Measurements from ENCODE around the gene GNAI2.
"Not testable (repeated sequence)": the region's sequence is repeated elsewhere in the genome, so short reads cannot be mapped to it uniquely, and the experiment has no call there.

Gene GNAI2

DNA sequence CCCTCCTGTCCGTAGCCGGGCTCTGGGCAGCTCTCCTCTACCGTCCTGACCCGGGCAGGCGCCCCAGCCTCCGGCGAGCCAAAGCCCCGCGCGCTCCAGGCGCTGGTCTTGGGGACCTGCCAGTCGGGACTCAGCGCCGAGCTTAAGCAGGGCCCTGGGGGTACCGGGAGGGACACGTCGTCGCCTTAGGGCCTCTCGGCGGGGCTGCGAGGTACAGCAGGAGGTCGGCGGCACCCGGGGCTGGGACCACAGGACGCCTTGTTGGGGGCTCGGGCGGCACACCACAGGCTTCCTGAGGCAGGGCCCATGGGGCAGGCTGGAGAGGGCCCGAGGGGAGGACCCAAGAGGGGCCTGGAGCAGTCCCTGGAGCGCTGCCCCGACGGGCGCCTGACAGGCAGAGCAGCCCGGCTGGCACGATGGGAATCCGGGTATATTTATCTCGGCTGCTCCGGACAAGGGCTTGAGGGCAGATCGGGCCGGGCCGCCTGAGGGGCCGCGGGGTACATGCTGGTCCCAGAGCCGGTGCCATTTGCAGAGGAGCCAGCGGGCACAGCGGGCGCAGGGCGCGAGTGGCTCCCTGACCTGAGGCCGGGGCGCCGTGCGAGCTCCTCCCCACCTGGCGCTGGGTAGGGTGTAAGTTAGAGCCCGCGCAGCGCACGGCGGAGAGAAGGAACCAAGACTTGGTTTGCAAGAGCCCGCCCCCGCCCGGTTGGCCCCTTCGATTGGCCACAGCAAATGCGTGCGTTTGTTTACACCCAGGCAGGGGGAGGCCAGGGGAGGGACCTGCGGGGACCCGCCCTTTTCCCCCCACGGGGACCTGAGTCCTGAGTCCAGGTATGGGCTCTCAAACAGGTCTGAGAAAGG is 30.4 kb upstream of the GNAI2 start:
- DNase-seq = peak; percentile 21

DNA sequence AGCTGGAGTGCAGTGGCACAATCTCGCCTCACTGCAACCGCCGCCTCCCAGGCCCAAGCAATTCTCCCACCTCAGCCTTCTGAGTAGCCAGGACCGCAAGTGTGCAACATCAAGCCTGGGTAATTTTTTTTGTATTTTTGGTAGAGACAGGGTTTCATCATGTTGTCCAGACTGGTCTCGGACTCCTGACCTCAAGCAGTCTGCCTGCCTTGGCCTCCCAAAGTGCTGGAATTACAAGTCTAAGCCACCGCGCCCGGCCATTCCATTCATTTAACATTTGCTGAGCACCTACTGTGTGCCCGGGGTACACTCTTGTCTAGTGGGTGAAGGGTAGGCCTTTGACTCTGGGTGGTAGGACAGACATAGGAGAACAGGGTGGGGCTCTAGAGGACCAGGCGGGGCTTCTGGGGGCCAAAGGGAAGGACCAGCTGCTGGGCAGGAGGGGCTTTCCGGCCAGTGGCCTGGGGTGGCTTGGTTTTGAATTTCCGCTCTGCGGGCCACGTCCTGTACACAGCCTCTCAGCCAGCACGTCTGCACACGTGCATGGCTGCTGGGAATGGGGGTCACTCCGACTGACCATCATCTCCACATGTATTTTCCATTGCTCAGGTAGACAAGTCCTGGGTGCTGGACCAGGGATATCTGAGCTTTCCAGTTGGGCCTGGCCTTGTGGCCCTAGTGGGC is 28.5 kb upstream of the GNAI2 start:
- DNase-seq = no peak

DNA sequence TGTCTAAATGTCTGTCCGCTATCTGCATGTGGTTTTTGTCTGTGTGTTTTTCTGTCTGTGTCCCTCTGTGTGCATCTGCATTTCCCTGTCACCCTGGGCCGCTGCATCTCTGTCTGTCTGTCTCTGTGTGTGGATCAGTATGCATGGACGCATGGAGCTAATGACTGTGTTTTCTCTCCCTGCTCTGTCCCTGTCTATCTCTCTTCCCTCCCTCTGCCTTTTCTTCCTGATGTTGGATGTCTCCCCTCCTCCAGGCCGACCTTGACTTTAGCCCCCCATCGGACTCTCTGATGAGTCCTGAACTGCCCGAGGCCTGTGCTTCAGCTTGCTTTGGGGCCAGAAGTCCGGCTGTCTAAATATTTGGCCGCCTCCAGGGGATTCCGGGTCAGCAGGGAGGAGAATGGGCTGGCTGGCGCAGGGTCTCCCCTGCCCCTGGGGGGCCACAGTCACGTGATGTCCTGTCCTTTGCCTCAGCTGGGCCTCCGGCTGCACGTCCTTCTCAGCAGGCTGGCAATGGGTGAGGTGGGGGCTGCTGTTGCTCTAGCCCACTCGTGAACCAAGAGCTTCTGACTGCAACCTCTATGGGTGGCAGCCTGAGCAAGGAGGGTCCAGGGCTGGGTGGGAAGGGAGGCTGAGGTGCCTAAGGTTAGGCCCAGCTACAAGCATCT is 27.2 kb upstream of the GNAI2 start:
- no peak for DNase-seq

DNA sequence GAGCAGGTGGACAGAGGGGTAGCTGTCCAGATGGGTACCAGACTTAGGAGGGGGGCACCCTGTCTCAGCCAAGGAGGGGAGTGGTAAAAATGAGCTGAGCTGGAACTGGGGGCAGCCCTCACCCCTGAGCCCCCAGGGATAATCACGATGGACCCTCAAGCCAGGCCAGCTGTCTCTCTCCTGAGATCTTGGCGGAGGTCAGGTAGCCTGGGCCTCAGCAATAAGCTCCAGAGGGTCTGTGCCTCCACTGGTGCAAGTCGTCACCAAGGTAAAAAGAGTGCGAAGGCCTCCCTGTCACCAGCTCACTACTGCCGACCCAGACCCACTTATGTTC is 25.9 kb upstream of the GNAI2 start:
- DNase-seq = no peak

DNA sequence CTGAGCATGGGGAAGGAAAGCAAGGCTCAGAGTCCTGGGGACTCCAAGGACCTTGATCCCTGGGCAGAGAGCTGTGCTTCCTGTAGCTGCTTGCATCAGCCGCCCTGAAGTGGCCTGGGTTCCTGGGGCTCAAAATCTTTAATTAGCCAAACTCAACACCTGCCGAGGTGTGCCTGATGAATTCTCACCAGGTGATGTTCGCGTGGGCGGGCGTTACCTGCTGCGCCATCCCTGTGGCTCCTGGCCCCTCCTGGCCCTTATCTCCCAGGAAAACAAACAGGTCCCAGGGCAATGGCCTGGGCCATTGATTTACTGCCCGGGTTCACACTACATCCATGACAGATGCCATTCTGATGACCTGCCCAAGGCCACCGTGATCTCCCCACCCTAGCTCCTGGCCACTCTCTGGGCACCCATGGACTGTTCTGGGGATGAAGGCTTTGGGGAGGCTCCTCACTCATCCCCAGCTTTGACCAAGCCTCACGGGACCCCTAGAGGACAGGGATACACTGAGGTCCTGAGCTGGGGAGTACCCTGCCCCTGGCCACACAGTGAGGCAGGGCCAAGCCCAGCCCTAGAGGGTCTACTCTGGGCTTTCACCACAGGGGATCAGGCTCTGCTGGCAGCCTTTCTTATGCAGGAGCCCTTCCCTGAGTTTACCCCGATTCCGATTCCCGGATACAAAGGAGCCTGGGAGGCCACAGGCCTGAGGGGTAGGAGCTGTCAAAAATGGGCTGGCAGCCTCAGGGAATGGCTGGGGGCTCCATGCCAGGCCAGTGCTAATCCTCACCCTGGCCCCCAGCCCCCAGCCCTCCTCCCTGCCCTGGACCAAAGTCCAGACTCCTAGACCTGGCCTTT is 25.3 kb upstream of the GNAI2 start:
- no peak for DNase-seq

DNA sequence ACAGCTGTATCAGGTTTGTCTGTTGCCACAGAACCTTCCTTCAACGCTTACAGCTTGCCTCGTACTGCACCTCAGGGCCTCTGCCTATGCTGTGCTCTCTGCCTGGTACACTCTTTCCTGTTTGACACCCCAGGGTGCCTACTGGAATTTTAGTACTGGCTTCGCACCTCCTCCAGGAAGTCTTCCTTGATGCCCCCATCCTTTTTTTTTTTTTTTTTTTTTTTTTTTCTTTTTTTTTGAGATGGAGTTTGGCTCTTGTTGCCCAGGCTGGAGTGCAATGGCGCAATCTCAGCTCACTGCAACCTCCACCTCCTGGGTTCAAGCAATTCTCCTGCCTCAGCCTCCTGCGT is 24.7 kb upstream of the GNAI2 start:
- DNase-seq = not testable (repeated sequence)

DNA sequence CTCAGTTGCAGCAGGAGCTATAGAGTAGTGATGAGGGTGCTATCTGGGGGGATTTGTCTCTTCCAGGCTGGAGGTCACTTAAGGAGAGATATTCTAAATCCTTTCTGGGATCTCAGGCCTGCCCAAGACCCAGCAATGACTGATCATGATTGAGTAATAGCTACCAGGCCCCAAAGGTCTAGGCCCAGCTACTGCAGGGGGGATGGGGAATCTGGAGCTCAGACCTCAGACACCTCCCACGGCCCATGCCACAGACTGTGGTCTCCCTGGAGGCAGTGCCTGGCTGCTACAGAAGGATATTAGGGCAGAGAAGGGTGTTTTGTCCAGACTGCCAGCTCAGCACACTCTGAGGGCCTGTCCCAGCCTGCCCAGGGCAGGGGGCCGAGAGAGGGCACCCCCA is 24.1 kb upstream of the GNAI2 start:
- no peak for DNase-seq

DNA sequence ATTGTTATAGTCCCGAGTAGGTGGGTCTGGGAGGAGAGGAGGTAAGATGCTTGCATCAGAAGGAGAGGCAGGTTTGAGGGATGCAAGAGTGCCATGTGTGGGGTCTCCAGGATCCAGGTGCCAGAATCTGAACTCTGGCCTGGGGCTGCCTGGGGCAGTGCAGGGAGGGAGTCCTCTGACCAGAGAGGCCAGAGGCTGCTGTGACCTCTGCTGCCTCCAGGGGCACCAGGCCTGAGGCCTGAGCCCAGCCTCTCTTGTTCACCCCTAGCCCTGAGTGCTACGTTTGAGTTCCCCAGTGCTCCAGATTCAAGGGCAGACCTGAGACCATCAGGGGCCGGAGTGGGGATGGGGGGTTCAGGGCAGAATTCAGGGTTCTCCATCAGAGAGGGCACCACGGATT is 23.5 kb upstream of the GNAI2 start:
- DNase-seq = no peak

DNA sequence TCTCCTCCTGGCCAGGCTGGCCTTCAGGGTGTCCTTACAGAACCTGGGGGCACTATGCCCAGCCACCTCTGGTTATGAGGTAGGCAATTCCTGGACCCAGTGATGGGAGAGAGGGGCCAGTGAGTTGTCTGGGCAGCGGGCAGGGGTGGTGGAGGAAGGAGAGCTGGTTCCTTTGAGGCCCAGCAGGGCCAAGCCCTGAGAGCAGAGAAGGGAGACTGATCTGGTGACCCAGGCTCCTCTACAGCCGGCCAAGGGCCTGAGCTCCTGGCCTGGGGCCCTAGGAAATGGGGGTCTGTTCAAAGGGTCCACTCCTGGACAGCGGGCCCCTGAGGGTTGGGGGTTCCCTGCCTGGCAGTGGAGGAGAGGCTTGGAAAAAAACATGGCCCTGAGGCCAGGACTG is 23.0 kb upstream of the GNAI2 start:
- DNase-seq = no peak

DNA sequence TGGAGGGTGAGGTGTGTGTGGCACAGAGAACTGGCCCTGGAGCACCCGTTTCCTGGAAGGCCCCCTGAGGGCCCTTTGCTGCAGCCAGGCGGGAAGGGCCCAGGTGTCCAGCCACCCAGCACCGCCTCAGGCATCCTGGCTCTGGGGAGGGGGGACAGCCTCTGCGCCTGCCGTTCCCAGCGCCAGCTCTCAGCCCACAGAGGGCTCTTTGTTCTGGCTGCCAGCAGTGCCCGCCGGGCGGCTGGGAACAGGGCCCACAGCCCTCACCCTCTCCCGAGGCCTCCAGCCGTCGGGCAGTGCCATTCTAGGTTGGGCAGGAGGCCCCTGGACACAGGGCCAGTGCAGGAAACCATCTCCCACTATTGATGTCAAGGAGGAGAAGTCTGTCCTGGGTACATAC is 22.6 kb upstream of the GNAI2 start:
- no peak for DNase-seq

DNA sequence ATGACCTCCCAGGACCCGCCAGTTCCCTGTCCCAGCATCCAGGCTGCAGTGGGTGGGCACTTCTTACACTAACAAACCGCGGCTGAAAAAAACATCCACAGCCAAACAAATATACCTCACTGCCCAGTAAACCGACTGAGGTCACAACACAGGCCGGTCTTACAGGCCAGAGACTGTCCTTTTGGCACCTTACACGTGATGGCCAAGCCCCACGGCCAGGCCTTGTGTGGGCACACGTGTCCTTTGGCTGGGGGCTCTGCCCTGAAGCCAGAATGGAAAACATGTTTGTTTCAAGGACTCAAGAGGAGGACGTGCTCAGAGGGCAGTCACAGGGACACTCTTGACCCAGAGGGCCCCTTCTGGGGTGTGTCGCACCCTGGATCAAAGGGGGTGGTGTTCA is 21.2 kb upstream of the GNAI2 start:
- no peak for DNase-seq

DNA sequence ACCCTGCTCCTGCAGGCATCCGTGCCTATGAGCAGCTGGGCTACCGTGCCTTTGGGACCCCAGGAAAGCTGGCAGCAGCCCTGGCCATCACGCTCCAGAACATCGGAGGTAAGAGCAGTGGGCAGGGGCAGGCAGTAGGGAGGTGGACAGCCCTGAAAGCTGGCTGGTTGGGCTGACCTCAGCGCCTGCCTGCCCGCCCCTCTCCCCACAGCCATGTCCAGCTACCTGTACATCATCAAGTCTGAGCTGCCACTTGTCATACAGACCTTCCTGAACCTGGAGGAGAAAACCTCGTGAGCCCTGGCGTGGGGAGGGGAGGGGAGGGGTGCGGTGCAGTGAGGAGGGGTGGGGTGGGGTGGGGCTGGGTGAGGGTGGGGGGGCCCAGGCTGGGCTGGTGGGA is 20.5 kb upstream of the GNAI2 start:
- DNase-seq = no peak

DNA sequence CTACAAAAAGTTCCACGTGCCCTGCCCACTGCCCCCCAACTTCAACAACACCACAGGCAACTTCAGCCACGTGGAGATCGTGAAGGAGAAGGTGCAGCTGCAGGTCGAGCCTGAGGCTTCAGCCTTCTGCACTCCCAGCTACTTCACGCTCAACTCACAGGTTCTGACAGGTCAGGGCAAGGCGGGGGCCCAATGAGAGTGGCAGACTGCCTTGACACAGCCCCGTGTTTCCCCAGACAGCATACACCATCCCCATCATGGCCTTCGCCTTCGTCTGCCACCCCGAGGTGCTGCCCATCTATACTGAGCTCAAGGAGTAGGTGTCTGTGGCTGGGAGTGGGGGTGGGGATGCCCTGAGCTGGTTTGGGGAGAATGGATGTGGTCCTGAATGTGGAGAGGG is 18.3 kb upstream of the GNAI2 start:
- no peak for DNase-seq

DNA sequence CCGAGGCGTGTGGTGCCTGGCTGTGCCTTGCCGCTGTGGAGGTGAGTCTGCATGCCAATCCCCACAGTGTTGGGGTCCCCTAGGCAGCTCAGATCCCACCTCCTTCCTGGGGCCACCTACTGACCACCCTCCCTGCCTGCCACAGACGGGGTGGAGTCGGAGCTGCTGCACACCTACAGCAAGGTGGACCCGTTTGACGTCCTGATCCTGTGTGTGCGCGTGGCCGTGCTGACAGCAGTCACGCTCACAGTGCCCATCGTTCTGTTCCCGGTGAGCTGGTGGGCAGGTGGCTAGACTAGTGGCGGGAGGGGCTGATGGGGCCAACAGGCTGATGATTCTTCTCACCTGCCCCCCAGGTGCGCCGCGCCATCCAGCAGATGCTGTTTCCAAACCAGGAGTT is 17.6 kb upstream of the GNAI2 start:
- DNase-seq = no peak

DNA sequence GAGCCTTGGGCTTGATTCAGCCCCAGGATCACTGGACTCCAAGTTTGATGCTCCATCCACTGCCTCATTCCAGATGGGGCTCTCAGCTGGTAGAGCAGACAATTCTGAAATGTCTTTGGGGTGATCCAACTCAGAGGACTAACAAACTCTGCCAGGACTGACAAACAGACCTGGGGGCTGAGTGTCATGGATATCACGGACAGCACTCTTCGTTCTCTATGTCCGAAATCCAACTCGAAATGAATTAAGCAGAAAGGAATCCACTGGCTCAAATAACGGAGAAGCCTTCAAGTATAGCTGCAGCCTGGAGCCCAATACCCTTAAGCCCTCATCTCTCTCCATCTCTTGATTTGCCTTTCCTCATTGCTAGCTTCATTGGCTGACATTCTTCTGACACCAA is 16.7 kb upstream of the GNAI2 start:
- DNase-seq = no peak

DNA sequence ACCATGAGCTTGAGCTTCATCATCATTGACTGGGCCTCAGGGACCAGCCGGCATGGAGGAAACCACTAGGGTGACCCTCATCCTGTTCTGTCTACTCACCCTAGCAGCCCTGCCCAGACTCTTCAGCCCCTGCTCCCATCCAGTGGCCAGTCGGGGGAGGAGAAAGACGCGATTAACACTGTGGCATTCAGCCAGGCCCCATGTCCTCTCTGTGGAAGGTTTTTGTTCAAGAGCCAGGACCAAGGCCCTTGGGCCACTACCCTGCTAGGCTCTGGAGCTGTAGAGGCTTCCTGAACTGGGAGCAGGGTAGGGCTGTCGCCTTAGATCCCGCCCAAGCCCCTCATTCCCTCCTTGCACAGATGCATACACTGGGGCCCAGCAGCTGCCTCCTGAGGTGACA is 15.9 kb upstream of the GNAI2 start:
- no peak for DNase-seq

DNA sequence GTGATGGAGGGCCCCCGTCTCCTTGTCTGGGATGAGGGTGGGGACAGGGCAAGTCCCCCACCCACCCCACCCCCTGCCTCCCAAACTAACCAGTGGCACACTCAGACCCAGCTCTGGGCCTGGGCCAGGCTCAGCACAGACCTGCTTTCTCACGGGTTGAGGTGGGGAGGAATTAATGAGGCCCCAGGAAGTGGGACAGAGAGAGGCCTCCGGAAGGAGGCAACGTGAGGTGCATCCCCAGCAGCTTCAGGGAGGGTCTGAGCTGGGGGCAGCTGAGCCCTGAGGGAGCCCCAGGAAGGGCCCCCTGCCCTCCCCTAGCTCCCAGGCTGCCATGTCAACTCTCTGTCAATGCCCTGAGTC is 15.0 kb upstream of the GNAI2 start:
- DNase-seq = no peak

DNA sequence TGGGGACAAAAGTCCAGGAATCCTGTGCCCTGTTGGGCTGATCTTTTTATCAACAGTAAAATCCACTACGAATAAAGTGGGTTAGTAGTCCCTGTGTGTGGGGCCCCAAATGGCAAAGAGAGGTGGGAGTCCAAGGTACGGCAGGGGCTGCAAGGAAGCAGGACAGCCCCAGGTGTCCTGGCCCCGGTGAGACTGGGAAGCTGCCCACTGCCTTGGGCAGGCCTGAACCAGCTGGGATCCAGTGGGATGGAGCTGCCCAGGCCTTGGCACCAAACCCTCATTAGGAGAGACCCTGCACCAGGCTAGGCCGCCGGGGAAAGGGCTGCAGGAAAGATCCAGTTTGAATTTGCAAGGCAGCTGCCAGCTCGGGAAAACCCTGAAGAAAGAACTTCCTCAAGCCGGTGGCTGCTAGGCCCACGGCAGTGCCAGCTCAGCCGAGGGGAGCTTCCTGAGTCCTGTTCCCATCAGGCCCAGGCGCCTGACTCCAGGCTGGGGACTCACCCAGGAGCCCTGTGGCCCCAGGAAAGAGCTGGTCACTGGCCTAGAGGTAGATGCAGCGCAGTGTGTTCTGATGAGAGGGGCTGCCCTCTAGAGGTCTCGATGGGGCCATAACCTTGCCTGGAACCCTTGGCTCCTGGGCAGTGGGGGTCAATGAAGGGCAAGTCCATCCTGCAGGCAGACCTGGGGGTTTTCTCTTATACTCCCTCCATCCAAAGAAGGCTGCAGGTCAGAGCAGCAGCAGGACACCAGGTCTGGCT is 14.4 kb upstream of the GNAI2 start:
- DNase-seq = no peak

DNA sequence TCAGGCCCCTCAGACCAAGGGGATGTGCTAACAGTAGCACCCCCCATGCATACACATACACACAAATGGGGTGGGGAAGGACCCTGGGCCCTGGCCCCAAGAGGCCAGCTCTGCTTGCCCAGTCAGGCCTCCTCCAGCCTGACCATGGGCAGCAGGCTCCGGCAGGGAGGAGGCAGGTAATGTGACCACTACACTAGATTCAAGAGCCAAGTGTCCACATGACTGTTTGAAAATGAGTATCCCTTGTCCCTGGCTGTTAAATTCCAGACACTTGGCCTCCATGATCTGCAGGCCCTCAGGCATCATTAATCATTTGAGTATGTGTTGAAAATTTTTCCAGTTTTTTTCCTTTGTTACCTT is 13.9 kb upstream of the GNAI2 start:
- DNase-seq = no peak

DNA sequence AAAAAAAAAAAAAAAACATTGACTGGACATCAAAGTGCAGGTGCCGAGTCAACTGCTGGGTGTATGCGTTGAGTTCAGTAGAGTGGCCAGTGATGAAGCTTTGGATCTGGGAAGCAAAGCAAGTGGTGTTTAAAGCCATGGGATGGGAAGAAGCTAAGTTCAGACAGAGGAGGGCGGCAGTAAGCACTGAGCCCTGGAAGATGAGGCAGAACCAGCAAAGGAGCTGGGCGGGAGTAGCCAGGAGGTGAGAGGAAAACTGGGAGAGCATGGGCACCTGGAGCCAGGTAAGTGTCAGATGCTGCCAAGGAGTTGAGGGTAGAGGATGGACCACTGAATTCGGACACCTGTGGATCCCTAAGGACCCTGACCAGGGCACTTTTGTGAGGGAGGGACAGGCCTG is 11.4 kb upstream of the GNAI2 start:
- no peak for DNase-seq

DNA sequence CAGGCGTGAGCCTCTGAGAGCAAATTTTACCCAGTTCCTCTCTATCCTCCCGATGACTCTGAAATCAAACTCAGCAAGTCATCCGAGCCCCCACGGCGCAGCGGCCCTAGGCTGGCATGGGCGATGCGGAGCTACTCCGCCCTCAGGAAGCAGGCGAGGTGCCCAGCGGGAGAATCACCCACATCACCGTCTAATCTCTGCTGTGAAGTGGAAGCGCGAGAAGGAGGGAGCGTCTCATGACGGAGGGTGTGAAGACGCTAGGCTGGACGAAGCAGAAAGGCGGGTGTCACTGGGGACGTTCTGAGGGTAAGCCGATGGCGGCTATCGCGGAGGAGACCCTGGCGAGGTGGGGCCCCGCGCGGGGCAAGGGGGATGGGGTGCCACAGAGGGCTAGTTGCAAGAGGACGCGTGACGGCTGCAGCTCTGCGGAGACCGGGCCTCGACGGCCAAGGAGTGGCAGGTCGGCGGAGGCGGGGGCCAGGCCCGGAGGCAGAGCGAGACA is 9.1 kb upstream of the GNAI2 start:
- DNase-seq = no peak

DNA sequence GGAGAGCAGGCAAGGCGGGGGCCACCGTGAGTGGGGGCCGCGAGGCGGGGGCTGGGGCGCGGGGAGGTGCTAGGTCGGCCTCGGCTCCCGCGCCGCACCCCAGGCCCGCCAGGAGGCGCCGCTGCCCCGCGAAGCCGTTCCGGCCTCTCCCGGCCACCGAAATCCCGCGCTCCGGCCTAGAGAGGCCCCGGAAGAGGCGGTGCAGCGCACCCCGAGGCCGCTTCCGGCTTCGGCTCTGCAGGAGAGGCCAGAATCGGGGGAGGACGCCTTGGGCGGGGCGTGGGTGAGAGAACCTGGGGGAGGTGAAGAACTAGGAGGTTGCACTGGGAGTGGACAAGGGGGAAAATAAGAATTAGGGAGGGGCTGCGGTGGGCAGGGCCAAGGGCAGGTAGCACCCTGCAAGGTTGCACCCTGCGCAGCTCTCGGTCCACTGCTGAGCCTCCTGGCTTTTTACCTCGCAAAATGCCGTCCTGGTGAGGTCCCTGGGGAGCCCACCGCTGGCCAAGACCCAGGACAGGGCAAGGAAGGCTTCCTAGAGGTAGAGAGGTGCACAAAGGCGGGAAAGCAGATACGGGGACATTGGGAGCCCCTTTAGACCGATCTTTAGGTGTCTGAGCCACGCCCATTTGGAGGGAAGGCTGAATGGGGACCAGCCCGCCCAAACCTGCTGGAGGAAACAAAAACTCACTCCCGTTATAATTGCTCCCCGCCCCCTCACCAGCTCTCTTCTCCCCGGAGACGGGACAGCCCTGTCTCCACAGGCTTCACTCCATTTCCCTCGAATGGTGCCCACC is 8.4 kb upstream of the GNAI2 start:
- peak; percentile 92 for DNase-seq
